ENCODE measurements around the gene ATP9B. TPM values are rescaled to one million over a fixed set of nuclear protein-coding genes. Genes with fewer than 3 reads are reported as not detected.

The ATP9B gene
- 17.9 and 22.3 TPM in 2 replicates for total RNA-seq (2021)
- Bru-seq, nascent RNA = percentile 73 among the genes with signal in this experiment
- percentile 62 among the genes with signal in this experiment for BruChase-seq, experiment 1, labeled RNA remaining after a 2-hour chase
- percentile 59 among the genes with signal in this experiment for BruChase-seq, experiment 2, labeled RNA remaining after a 6-hour chase
- long read RNA-seq, full-length matches to known transcripts = 6 of 22 reads
- long read RNA-seq, partial matches to known transcripts = 4 of 22 reads
- long read RNA-seq, other reads (novel, unspliced or antisense) = 12 of 22 reads

- CTCF ChIA-PET = no interaction called here
- H3K27me3 ChIP-seq (replicated peaks; ENCODE audit: insufficient read depth, low read depth, low read length, poor library complexity) = no peaks in the 10 kb centered on the region
- H3K27ac ChIP-seq (ENCODE audit: low read depth, low read length, poor library complexity, severe bottlenecking) = peak within 1 kb of the TSS; percentile 87
- intact Hi-C loops (cut with micrococcal nuclease; ENCODE audit: unreplicated experiment) = loop anchor here (5.0 kb wide), 1 partner anchor 173 kb away; no protein-coding TSS in a partner anchor
- no peaks in the 10 kb centered on the region for H3K36me3 ChIP-seq (ENCODE audit: insufficient read depth, low read length, poor library complexity, severe bottlenecking)
- TF ChIP-seq EZH2 (IDR thresholded peaks at IDR 0.05; ENCODE audit: borderline replicate concordance, low read depth, low read length, poor library complexity, severe bottlenecking) = no peak
- no peak for TF ChIP-seq CTCF (conservative IDR thresholded peaks at IDR 0.05; ENCODE audit: low read depth, low read length)
- BruUV-seq (replicated peaks) = no TSS peak
- peak within 1 kb of the TSS; percentile 81 for H3K4me3 ChIP-seq (ENCODE audit: low read depth, low read length, poor library complexity, severe bottlenecking)
- peak; percentile 96 for DNase-seq (ENCODE audit: low spot score)
- H3K4me1 ChIP-seq (ENCODE audit: insufficient read depth, low read length, poor library complexity, severe bottlenecking) = no peaks in the 10 kb centered on the region
- H3K9me3 ChIP-seq (ENCODE audit: low read depth, low read length, poor library complexity, severe bottlenecking) = no peaks in the 10 kb centered on the region
- POLR2A ChIA-PET (ENCODE audit: low non-redundant PET) = interaction anchor here (0.6 kb wide), 1 partner anchor 109 kb away, joined by 3 read pairs; no protein-coding TSS in a partner anchor
These were observed at the start of gene ATP9B for GRCh38 chr18:79068937-79069716. Gene ATP9B (plus strand): TSS chr18:79069394. CDS start chr18:79069411, 17 bp downstream.

DNA sequence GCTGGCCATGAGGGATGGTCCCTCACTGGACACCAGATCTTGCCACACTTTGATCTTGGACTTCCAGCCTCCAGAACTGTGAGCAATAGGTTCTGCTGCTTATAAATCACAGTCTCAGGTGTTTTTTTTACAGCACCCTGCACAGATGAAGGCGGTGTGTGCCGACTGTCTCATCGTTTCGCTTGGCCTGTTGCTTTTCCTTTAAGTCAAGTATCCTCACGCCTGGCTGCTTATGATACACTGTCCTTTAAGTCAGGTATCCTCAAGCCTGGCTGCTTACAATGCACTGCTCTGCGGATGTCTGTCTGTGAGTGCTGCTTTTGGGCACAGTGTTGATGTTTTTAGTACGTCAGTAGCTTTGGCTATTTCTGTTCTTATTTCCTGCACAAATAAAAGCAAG, 49.3 kb upstream of the ATP9B start:
- H3K27me3 ChIP-seq (replicated peaks; ENCODE audit: insufficient read depth, low read depth, low read length, poor library complexity) = peaks cover 21% of the 10 kb centered on the region

DNA sequence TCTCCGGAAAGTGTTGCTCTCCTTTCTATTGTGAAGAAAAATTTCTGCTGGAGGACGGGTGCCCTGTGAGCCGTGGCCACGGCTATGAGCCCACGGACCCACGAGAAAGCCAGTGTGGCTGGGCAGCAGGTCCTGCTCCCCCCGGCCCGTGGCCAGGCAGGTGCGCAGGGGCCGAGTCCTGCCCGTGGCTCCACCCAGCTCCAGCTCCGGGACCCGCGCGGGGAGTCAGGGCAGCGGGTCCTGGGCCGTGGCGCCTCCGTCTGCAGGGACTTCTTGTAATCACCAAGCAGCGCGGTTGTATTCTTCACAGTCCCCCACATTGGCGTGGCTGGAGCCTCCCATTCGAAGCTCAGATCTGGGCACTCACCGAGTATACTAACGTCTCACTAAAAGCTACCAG, 46.6 kb upstream of the ATP9B start:
- H3K36me3 ChIP-seq (ENCODE audit: insufficient read depth, low read length, poor library complexity, severe bottlenecking) = no peaks in the 10 kb centered on the region
- no peaks in the 10 kb centered on the region for H3K9me3 ChIP-seq (ENCODE audit: low read depth, low read length, poor library complexity, severe bottlenecking)
- ChIA-PET CTCF (no interaction called here), POLR2A (ENCODE audit: low non-redundant PET) (no interaction called here)
- H3K4me1 ChIP-seq (ENCODE audit: insufficient read depth, low read length, poor library complexity, severe bottlenecking) = no peaks in the 10 kb centered on the region
- no peak overlapping the region for H3K27ac ChIP-seq (ENCODE audit: low read depth, low read length, poor library complexity, severe bottlenecking)
- DNase-seq (ENCODE audit: low spot score) = no peak
- no peak overlapping the region for H3K4me3 ChIP-seq (ENCODE audit: low read depth, low read length, poor library complexity, severe bottlenecking)
- no TSS peak for BruUV-seq (replicated peaks)
- intact Hi-C loops (cut with micrococcal nuclease; ENCODE audit: unreplicated experiment) = no loop called here
- TF ChIP-seq CTCF (conservative IDR thresholded peaks at IDR 0.05; ENCODE audit: low read depth, low read length) (no peak), EZH2 (IDR thresholded peaks at IDR 0.05; ENCODE audit: borderline replicate concordance, low read depth, low read length, poor library complexity, severe bottlenecking) (no peak)
- peaks cover 14% of the 10 kb centered on the region for H3K27me3 ChIP-seq (replicated peaks; ENCODE audit: insufficient read depth, low read depth, low read length, poor library complexity)

More for the DNA sequence above, 49.3 kb upstream of the ATP9B start:
- no peaks in the 10 kb centered on the region for H3K9me3 ChIP-seq (ENCODE audit: low read depth, low read length, poor library complexity, severe bottlenecking)
- no peak for DNase-seq (ENCODE audit: low spot score)
- intact Hi-C loops (cut with micrococcal nuclease; ENCODE audit: unreplicated experiment) = no loop called here
- TF ChIP-seq CTCF (conservative IDR thresholded peaks at IDR 0.05; ENCODE audit: low read depth, low read length) (no peak), EZH2 (IDR thresholded peaks at IDR 0.05; ENCODE audit: borderline replicate concordance, low read depth, low read length, poor library complexity, severe bottlenecking) (no peak)
- ChIA-PET CTCF (no interaction called here), POLR2A (ENCODE audit: low non-redundant PET) (no interaction called here)
- no peak overlapping the region for H3K4me3 ChIP-seq (ENCODE audit: low read depth, low read length, poor library complexity, severe bottlenecking)
- no peaks in the 10 kb centered on the region for H3K4me1 ChIP-seq (ENCODE audit: insufficient read depth, low read length, poor library complexity, severe bottlenecking)
- BruUV-seq (replicated peaks) = no TSS peak
- no peak overlapping the region for H3K27ac ChIP-seq (ENCODE audit: low read depth, low read length, poor library complexity, severe bottlenecking)
- H3K36me3 ChIP-seq (ENCODE audit: insufficient read depth, low read length, poor library complexity, severe bottlenecking) = no peaks in the 10 kb centered on the region

All from A673 (cell line).